Natural killer cell (primary cell): ENCODE data around the gene KIFC3. TPM values are rescaled to one million over a fixed set of nuclear protein-coding genes. Genes with fewer than 3 reads are reported as not detected.
A peak's percentile ranks its signal among the peaks of the same experiment; 100 is the strongest.

Experiments used
- ATAC-seq, 3 donors: fragments of 150-1000 bp in 2 of 3; fragments of 200-7000 bp in 1 of 3; cut with Tn5 transposase; 1 replicate in 1 of 3; 2 replicates in 2 of 3; pipeline ENCODE4 v1.10.0; 2021; ENCODE audit warnings: mild to moderate bottlenecking in 2 of 3, moderate library complexity in 2 of 3
- DNase-seq, 2 donors: peaks; one replicate each; pipeline versions ENCODE4 v3.0.0 to v3.0.0-alpha.2; 2013 to 2021; ENCODE audit warnings: mixed read lengths in 1 of 2
- H3K27ac ChIP-seq: one replicate; pipeline ENCODE4 v1.5.1; 2013; ENCODE audit warnings: mild to moderate bottlenecking, low read length
- H3K27me3 ChIP-seq: one replicate; pipeline ENCODE4 v1.6.1; 2013; ENCODE audit warnings: low read length; ENCODE audit not compliant: control insufficient read depth, insufficient read depth
- H3K36me3 ChIP-seq: one replicate; pipeline ENCODE4 v1.6.1; 2013; ENCODE audit warnings: low read length; ENCODE audit not compliant: control insufficient read depth, insufficient read depth
- H3K4me1 ChIP-seq: one replicate; pipeline ENCODE4 v1.6.1; 2013; ENCODE audit warnings: low read length; ENCODE audit not compliant: control insufficient read depth, insufficient read depth
- H3K4me3 ChIP-seq: one replicate; pipeline ENCODE4 v1.5.1; 2013; ENCODE audit warnings: low read length
- H3K9me3 ChIP-seq: one replicate; pipeline ENCODE4 v1.6.1; 2013; ENCODE audit warnings: low read length; ENCODE audit not compliant: control insufficient read depth, insufficient read depth
- H3K27ac Mint-ChIP-seq, 2 donors: one replicate each; pipeline ENCODE4 v1.8.0; 2022; ENCODE audit warnings: mild to moderate bottlenecking in 2 of 2, mixed read lengths in 2 of 2, moderate library complexity in 1 of 2
- H3K27me3 Mint-ChIP-seq, 2 donors: one replicate each; pipeline ENCODE4 v1.8.0; 2022; ENCODE audit warnings: low read depth in 2 of 2, mixed read lengths in 2 of 2
- H3K36me3 Mint-ChIP-seq: one replicate; pipeline ENCODE4 v1.8.0; 2022; ENCODE audit warnings: mixed read lengths
- H3K4me1 Mint-ChIP-seq, 2 donors: one replicate each; pipeline ENCODE4 v1.8.0; 2022; ENCODE audit warnings: mixed read lengths in 2 of 2
- H3K4me3 Mint-ChIP-seq: one replicate; pipeline ENCODE4 v1.8.0; 2022; ENCODE audit warnings: mild to moderate bottlenecking, moderate library complexity, mixed read lengths
- H3K9me3 Mint-ChIP-seq, 2 donors: one replicate each; pipeline ENCODE4 v1.8.0; 2022; ENCODE audit warnings: mixed read lengths in 2 of 2
- WGBS: methylation state at CpG from one replicate; pipeline ENCODE4 v1.1.7; 2013; ENCODE audit warnings: missing lambda C conversion rate; ENCODE audit not compliant: insufficient coverage; 5-methylcytosine and 5-hydroxymethylcytosine counted together
- intact Hi-C: fragments of 100-400 bp; cut with micrococcal nuclease; formaldehyde crosslinking; loops from one replicate; pipeline ENCODE4 v1.14.2; 2022
- total RNA-seq, 4 donors: library from RNA; stranded (reverse); fragments of 120-200 nt in 1 of 4; gene quantifications; one replicate each; pipeline versions ENCODE4 v1.2.3 to v1.2.4, GENCODE V29; 2013 to 2022
- TF ChIP-seq, protein P1 (sequence below): fragments of 200-600 bp; IDR thresholded peaks from one replicate; pipeline ENCODE4 v1.8.0; 2022; ENCODE audit warnings: antibody characterized with exemption

KIFC3 gene
- total RNA-seq, 3 donors from 2014 or later (not counting 1 experiment from before 2014, with no cell fraction given) = 54.2 to 106 (median 84.9) TPM

DNA sequence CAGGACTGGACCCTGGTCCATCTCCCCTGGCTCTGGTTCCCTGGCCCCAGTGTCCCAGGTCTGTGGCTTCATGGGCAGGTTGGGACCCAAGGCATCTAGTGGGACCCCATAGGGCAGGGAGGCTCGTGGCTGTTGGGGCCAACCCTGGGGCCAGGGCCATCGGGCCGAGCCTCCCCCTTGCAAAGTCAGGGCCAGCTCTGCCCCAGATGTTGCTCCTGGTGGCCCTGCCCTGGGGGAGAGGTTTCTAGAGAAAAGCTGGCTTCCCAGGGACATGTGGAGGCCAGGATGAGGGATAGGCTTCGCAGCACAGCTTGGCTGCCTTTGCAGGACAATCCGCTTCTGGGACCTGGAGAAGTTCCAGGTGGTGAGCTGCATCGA is 50.1 kb downstream of the KIFC3 start:
- Mint-ChIP-seq H3K27me3 (no peaks in the 10 kb centered on the region), H3K4me1 (peaks cover 19 to 33% of the 10 kb centered on the region in 2 donors), H3K36me3 (no peaks in the 10 kb centered on the region), H3K9me3 (no peaks in the 10 kb centered on the region), H3K27ac (no peak overlapping the region), H3K4me3 (peak overlapping the region; percentile 53)
- TF ChIP-seq, protein P1, sequence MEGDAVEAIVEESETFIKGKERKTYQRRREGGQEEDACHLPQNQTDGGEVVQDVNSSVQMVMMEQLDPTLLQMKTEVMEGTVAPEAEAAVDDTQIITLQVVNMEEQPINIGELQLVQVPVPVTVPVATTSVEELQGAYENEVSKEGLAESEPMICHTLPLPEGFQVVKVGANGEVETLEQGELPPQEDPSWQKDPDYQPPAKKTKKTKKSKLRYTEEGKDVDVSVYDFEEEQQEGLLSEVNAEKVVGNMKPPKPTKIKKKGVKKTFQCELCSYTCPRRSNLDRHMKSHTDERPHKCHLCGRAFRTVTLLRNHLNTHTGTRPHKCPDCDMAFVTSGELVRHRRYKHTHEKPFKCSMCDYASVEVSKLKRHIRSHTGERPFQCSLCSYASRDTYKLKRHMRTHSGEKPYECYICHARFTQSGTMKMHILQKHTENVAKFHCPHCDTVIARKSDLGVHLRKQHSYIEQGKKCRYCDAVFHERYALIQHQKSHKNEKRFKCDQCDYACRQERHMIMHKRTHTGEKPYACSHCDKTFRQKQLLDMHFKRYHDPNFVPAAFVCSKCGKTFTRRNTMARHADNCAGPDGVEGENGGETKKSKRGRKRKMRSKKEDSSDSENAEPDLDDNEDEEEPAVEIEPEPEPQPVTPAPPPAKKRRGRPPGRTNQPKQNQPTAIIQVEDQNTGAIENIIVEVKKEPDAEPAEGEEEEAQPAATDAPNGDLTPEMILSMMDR = no peak
- WGBS = 95% methylated on average over 6 of the region's 6 CpGs
- Histone ChIP-seq H3K4me1 (peaks cover 36% of the 10 kb centered on the region), H3K36me3 (peaks cover 19% of the 10 kb centered on the region), H3K4me3 (no peak overlapping the region), H3K27me3 (no peaks in the 10 kb centered on the region), H3K9me3 (no peaks in the 10 kb centered on the region), H3K27ac (no peak overlapping the region)
- intact Hi-C loops = no loop called here
- DNase-seq (no peak), ATAC-seq (no peak)

DNA sequence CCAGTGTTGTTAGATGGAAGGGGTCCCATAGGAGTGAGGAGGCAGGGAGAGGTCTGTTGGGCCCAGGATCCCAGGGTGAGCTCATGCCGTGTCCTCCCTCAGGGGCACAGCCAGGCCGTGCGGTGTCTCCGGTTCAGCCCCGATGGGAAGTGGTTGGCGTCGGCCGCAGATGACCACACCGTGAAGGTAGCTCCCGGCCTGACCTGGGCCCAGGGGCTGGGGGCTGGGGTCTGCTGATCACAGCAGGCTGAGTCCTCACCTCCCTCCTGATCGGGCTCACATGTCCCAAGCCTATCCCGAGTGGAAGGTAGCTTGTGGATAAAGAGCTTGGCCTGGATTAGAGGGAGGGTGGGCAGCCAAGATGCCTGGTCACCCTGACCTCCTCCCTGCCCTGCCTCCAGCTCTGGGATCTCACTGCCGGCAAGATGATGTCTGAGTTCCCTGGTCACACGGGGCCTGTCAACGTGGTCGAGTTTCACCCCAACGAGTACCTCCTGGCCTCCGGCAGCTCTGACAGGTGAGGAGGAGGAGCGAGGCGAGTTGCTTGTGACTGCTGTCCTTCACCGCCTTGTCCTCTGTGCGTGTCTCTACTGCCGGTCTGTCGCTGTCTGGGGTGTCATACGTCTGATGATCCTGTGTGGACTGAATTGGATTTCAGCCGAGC is 50.6 kb downstream of the KIFC3 start:
- TF ChIP-seq, protein P1 = no peak
- no peaks in the 10 kb centered on the region for H3K9me3 ChIP-seq
- no peak overlapping the region for H3K27ac ChIP-seq
- H3K4me3 ChIP-seq = no peak overlapping the region
- 93% methylated on average over 26 of the region's 26 CpGs for WGBS
- intact Hi-C loops = no loop called here
- peaks cover 19% of the 10 kb centered on the region for H3K36me3 ChIP-seq
- Mint-ChIP-seq H3K27ac (peak overlapping the region; percentile 9 to 73), H3K27me3 (no peaks in the 10 kb centered on the region), H3K36me3 (no peaks in the 10 kb centered on the region), H3K4me3 (peak overlapping the region; percentile 57), H3K4me1 (peaks cover 19 to 33% of the 10 kb centered on the region in 2 donors), H3K9me3 (no peaks in the 10 kb centered on the region)
- no peak for DNase-seq
- no peak for ATAC-seq
- no peaks in the 10 kb centered on the region for H3K27me3 ChIP-seq
- peaks cover 31% of the 10 kb centered on the region for H3K4me1 ChIP-seq

DNA sequence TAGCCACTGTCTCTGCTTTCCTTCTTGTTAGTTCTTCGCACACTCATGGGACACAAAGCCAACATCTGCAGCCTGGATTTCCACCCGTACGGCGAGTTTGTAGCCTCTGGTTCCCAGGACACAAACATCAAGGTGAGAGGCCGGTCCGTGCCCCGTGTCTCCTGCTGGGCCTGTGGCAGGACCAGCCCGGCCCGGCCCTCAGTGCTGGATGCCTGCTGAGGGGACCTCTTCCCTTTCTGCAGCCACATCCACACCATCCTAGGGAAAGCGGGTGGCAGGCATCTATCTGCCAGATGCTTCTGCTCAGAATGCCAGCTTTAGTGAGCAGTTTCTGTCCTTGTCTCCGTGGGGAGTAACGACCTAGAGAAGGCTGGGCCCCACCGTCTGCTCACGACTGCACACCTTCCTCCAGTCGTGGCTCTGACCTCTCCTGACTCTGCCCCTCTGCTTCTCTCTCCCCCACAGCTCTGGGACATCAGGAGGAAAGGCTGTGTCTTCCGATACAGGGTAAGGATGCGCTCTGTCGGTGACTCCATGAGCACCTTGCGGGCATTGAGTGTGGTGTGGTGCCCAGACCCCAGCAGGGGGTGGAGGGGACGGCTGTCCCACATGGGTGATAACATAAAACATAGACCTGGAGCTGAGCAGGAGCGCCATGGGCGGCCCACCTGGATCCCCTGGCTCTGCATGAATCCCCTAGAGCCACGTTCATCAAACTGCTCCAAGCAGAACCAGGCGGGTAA is 51.3 kb downstream of the KIFC3 start:
- ATAC-seq (no peak), DNase-seq (no peak)
- Mint-ChIP-seq H3K36me3 (no peaks in the 10 kb centered on the region), H3K27ac (peak overlapping the region; percentile 9 to 73), H3K4me3 (peak overlapping the region; percentile 57), H3K27me3 (no peaks in the 10 kb centered on the region), H3K4me1 (peaks cover 24 to 34% of the 10 kb centered on the region in 2 donors), H3K9me3 (no peaks in the 10 kb centered on the region)
- WGBS = 96% methylated on average over 24 of the region's 24 CpGs
- Histone ChIP-seq H3K4me1 (peaks cover 31% of the 10 kb centered on the region), H3K36me3 (peaks cover 19% of the 10 kb centered on the region), H3K4me3 (no peak overlapping the region), H3K27me3 (no peaks in the 10 kb centered on the region), H3K27ac (no peak overlapping the region), H3K9me3 (no peaks in the 10 kb centered on the region)
- TF ChIP-seq, protein P1 = no peak
- intact Hi-C loops = no loop called here
